ENCODE data around the gene FBH1.
A peak's percentile ranks its signal among the peaks of the same experiment; 100 is the strongest.

Gene FBH1

DNA sequence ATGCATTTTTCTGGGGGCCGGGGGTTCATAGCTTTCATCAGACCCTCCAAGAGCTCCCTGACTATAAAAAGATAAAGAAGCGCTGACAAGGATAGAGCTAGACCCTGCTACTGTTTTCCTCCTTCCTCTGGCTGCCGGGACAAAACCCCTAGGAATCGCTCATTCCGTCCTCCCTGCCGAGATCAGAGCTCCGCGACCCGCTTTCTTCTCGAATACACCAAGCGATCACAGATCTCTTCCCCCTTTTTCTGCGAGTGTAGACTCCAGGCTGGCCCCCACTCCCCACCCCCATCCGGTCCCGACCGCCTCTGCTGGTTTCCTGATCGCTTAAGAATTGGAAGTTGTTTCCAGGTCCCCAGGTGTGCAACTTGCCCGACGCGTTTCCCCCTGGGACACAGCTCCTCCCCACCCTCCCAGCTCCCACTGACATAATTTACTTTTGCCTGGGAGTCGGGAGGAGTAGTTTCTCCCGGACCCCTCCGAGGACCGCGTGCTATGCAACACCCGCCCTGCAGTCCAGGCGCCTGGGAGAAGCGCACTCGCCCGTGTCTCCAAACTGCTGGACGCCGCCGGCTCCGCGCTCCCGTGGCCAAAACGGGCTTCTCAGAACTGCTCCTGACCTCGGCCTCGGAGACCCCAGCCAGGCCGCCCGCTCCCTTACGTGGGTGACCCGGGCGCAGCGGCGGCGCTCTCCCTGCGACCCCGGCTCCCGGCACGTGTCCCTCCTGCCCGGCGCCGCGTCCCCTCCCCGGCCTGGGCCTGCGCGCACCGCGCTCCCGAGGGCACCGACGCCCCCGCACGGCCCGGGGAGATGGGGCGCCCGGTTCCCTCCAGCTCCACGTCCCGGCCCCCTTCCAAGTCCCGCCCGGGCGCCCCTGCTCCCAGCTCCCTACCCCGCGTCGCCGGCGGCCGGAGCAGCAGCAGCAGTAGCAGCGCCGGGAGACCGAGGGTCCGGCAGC, 86.7 kb downstream of the FBH1 start:
- Histone ChIP-seq H3F3A (ENCODE audit: control insufficient read depth, insufficient read depth) (peaks cover 6% of the 10 kb centered on the region; the same call in 1 of the 2 replicates), H3K4me1 (ENCODE audit: control insufficient read depth, low read length) (peaks cover 19% of the 10 kb centered on the region), H3K79me2 (ENCODE audit: control insufficient read depth, low read length) (no peaks in the 10 kb centered on the region), H3K4me3 (ENCODE audit: low read length) (peak overlapping the region; percentile 81), H3K36me3 (ENCODE audit: control insufficient read depth, low read length) (no peaks in the 10 kb centered on the region), H3K27me3 (ENCODE audit: control insufficient read depth, low read length) (peaks cover 58% of the 10 kb centered on the region), H3K27ac (ENCODE audit: low read depth, low read length) (no peak overlapping the region), H3K9me2 (replicated peaks; ENCODE audit: control insufficient read depth, low read length) (no peaks in the 10 kb centered on the region), H3K4me2 (ENCODE audit: low read length) (peak overlapping the region; percentile 94), H3K9me3 (ENCODE audit: control insufficient read depth, insufficient read depth, low read length) (no peaks in the 10 kb centered on the region), H4K20me1 (ENCODE audit: control insufficient read depth, insufficient read depth, low read depth, low read length) (no peaks in the 10 kb centered on the region)
- TF ChIP-seq, protein P1, sequence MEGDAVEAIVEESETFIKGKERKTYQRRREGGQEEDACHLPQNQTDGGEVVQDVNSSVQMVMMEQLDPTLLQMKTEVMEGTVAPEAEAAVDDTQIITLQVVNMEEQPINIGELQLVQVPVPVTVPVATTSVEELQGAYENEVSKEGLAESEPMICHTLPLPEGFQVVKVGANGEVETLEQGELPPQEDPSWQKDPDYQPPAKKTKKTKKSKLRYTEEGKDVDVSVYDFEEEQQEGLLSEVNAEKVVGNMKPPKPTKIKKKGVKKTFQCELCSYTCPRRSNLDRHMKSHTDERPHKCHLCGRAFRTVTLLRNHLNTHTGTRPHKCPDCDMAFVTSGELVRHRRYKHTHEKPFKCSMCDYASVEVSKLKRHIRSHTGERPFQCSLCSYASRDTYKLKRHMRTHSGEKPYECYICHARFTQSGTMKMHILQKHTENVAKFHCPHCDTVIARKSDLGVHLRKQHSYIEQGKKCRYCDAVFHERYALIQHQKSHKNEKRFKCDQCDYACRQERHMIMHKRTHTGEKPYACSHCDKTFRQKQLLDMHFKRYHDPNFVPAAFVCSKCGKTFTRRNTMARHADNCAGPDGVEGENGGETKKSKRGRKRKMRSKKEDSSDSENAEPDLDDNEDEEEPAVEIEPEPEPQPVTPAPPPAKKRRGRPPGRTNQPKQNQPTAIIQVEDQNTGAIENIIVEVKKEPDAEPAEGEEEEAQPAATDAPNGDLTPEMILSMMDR (IDR thresholded peaks at IDR 0.05; ENCODE audit: low read depth, low read length, poor library complexity, severe bottlenecking), result no peak
- no peak for TF ChIP-seq EZH2phosphoT487 (IDR thresholded peaks at IDR 0.05; ENCODE audit: borderline replicate concordance, low read length)

DNA sequence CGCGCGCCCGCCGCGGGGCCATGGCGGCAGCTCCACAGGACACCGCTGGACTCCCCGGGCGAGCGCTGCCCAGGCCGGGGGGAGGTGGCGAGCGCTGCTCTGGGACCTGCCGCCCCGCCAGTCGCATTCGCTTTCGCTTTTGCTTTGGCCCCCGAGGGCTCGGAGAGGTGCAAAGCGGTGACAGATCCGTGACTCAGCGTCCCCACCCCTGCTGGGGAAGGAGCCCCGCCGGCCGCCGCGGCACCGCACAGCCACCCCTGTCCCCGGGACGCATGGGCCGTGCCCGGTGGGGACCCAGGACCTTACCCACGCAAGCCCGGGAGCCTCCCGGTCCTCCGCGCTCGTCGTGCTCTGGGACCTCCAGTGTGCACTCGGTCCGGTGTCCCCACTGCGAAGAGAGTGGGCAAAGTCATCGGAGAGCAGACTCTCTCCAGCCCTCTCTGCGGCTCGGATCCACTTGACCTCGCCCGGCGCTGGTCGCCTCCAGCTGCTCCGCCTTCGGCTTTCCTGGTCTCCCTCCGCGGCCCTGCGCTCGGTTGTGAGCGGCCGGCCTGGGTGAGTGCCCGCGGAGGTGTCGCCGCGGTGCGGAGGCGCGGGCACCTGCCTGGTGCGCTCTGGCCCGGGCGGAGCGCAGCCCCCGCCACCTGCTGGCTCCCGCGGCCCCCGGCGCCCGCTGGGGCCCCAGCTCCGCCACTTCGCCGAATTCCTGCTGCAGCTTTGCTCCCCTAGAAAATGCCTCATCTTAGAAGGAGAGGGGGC, 87.6 kb downstream of the FBH1 start, which contains the start of gene IL15RA:
Gene IL15RA, minus strand, starts transcription at position 73 of the 759 bp plus-strand sequence. Its CDS starts 51 bp downstream, at position 22.
- H3K27me3 ChIP-seq (ENCODE audit: control insufficient read depth, low read length), result peaks cover 56% of the 10 kb centered on the region

DNA sequence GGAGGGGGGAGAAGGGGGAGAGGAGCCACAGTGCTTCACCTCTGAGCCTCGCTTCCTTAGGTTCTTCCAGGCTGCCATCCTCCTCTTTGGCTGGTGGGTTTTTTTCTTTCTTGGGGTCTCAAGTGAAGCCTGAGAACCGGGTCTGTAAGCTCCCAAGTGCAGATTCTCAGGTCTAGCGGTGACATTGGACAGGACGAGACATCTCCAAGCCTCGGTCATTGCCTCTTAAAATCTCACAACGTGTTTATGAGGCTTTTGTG, 88.1 kb downstream of the FBH1 start:
- no peaks in the 10 kb centered on the region for H3K36me3 ChIP-seq (ENCODE audit: control insufficient read depth, low read length)
- H3K9me3 ChIP-seq (ENCODE audit: control insufficient read depth, insufficient read depth, low read length), result no peaks in the 10 kb centered on the region
- no peaks in the 10 kb centered on the region for H3K79me2 ChIP-seq (ENCODE audit: control insufficient read depth, low read length)
- peak overlapping the region; percentile 94 for H3K4me2 ChIP-seq (ENCODE audit: low read length)
- H3K4me1 ChIP-seq (ENCODE audit: control insufficient read depth, low read length), result peaks cover 19% of the 10 kb centered on the region
- H3K27me3 ChIP-seq (ENCODE audit: control insufficient read depth, low read length), result peaks cover 56% of the 10 kb centered on the region
- no peak overlapping the region for H3K27ac ChIP-seq (ENCODE audit: low read depth, low read length)
- H3K4me3 ChIP-seq (ENCODE audit: low read length), result peak overlapping the region; percentile 81
- no peaks in the 10 kb centered on the region for H3K9me2 ChIP-seq (replicated peaks; ENCODE audit: control insufficient read depth, low read length)
- no peaks in the 10 kb centered on the region for H4K20me1 ChIP-seq (ENCODE audit: control insufficient read depth, insufficient read depth, low read depth, low read length)
- peaks cover 6% of the 10 kb centered on the region; the same call in 1 of the 2 replicates for H3F3A ChIP-seq (ENCODE audit: control insufficient read depth, insufficient read depth)
- TF ChIP-seq, protein P1 (IDR thresholded peaks at IDR 0.05; ENCODE audit: low read depth, low read length, poor library complexity, severe bottlenecking), result no peak
- no peak for TF ChIP-seq EZH2phosphoT487 (IDR thresholded peaks at IDR 0.05; ENCODE audit: borderline replicate concordance, low read length)

More for the DNA sequence above, 87.6 kb downstream of the FBH1 start, which contains the start of gene IL15RA:
- H3F3A ChIP-seq (ENCODE audit: control insufficient read depth, insufficient read depth), result peaks cover 6% of the 10 kb centered on the region; the same call in 1 of the 2 replicates
- no peaks in the 10 kb centered on the region for H3K36me3 ChIP-seq (ENCODE audit: control insufficient read depth, low read length)
- H3K9me2 ChIP-seq (replicated peaks; ENCODE audit: control insufficient read depth, low read length), result no peaks in the 10 kb centered on the region
- no peaks in the 10 kb centered on the region for H3K9me3 ChIP-seq (ENCODE audit: control insufficient read depth, insufficient read depth, low read length)
- peak; percentile 79; the same call in 1 of the 2 replicates for TF ChIP-seq EZH2phosphoT487 (IDR thresholded peaks at IDR 0.05; ENCODE audit: borderline replicate concordance, low read length)
- TF ChIP-seq, protein P1 (IDR thresholded peaks at IDR 0.05; ENCODE audit: low read depth, low read length, poor library complexity, severe bottlenecking), result no peak
- H3K4me1 ChIP-seq (ENCODE audit: control insufficient read depth, low read length), result peaks cover 19% of the 10 kb centered on the region
- H4K20me1 ChIP-seq (ENCODE audit: control insufficient read depth, insufficient read depth, low read depth, low read length), result no peaks in the 10 kb centered on the region
- no peaks in the 10 kb centered on the region for H3K79me2 ChIP-seq (ENCODE audit: control insufficient read depth, low read length)
- H3K4me3 ChIP-seq (ENCODE audit: low read length), result peak within 1 kb of the TSS; percentile 81
- peak within 1 kb of the TSS; percentile 94 for H3K4me2 ChIP-seq (ENCODE audit: low read length)
- no peak within 1 kb of the TSS for H3K27ac ChIP-seq (ENCODE audit: low read depth, low read length)

Measured in DOHH2 (cell line).